ENCODE results near the gene TGFBR3L.
"Not testable (repeated sequence)": the region's sequence is repeated elsewhere in the genome, so short reads cannot be mapped to it uniquely, and the experiment has no call there.

TGFBR3L gene

GRCh38 chr19:7918615-7919421 is 4.2 kb downstream of the TGFBR3L start:
- no peak for DNase-seq

GRCh38 chr19:7919610-7920518 is 5.2 kb downstream of the TGFBR3L start, which contains the start of gene SNAPC2:
SNAPC2 (plus strand) TSS chr19:7920338; CDS start chr19:7920367, 29 bp downstream.
- DNase-seq: peak; percentile 97

GRCh38 chr19:7920519-7921301 is 6.1 kb downstream of the TGFBR3L start:
- peak; percentile 98 for DNase-seq

- no peak for DNase-seq
Measured at GRCh38 chr19:7921302-7921966, 6.8 kb downstream of the TGFBR3L start.

- no peak for DNase-seq
Measured at GRCh38 chr19:7921967-7922835, 7.6 kb downstream of the TGFBR3L start.

- no peak for DNase-seq
Measured at GRCh38 chr19:7922836-7923195, 8.2 kb downstream of the TGFBR3L start.

DNA sequence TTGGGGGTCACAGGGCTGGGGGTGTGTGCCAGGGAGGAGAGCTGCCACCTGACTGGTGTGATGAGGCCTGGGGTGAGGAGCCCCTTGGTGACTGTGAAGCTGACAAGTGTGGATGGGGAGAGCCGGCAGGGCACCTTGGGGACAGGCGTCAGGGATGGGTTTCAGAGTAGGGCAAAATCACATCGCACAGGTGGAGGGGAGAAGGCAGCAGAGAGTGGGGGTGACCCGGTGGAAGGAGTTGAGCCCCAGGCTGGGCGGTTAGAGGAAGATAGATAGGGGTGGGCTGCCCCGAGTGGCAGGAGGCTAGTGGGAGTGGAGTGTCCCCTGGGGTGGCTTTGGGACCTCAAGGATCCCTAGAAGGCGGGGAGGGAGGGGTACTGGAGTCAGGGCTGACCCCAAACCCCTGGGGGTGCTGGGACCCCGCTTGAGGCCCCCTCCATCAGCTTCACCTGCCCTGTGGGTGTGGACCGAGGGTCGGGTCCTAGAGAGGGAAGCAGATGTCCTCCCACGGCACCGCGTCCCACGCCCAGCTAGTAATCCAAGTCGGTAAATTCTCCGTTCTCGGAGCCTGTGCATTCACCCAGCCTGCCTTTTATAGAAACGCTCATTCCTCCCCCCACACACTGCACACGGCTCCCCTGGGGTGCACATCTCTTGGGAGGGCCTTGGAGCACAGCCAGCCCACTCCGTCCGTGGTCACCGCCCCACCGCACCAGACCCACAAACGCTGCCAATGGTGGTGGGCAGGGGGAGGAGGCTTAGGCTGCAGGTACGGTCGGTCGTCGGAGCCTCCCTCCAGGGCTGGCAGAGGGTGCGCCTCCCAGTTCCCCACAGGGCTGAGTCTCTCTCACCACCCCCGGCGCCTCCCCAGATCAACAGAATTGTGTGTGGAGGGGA is 8.9 kb downstream of the TGFBR3L start:
- DNase-seq: no peak

GRCh38 chr19:7924241-7924640 is 9.6 kb downstream of the TGFBR3L start:
- no peak for DNase-seq

DNA sequence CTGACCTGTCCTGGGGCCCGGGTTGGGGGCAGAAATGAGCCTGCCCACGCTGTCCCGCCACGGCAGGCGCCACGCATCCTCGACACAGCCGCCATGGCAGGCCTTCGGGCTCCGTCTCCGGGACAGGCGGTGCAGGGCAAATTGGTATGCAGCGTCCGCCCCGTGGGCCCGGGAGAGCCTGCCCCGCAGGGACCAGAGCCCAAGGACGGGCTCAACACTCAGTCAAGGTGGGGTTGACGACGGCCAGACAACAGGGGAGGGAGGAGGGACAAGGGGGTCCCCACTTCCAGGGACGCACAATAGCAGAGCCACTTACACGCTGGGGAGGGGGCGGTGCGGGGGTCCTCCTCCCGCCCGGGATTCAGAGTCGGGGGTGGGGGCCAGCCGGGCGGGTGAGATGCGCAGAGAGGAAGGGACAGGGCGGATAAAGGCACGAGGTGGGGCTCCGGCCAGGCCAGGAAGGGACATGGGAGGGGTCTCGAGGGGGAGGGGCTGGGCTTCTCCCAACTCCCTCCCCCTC is 10.1 kb downstream of the TGFBR3L start:
- DNase-seq: no peak

DNA sequence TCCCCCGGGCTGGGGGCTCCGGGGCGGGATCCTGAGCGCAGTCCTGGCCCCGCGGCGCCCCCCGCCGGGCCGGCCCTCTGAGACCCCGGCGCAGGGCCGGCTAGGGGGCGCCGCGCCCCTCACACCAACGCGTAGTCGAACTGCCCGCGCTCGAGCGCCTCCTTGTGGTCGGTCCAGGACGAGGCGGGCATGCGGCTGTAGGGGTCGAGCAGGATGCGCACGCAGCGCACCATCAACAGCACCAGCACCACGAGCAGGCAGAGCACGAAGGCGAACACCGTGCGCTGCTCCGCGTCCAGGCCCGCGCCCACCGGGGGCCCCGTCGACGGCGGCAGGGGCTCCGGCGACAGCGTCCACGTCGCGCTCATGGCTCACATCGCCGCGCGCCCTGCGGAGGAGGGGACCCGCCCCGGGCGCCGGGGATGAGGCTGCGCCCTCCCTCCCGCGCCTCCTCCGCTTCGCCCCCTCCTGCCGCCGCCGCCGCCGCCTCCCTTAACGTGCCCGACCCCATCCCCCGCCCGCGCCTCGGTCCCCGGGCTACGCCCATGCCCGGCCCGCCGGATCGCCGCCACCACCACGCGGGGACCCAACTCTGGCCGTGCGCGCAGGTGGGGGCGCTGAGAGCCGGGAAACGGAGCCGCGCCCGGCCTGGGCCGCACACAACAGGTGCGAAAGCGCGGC is 10.7 kb downstream of the TGFBR3L start:
- DNase-seq: peak; percentile 81

GRCh38 chr19:7926021-7926726 is 11.5 kb downstream of the TGFBR3L start, which contains the start of gene CTXN1:
CTXN1 (minus strand) TSS chr19:7926135; CDS start chr19:7925538, 597 bp downstream.
- peak; percentile 79 for DNase-seq

DNA sequence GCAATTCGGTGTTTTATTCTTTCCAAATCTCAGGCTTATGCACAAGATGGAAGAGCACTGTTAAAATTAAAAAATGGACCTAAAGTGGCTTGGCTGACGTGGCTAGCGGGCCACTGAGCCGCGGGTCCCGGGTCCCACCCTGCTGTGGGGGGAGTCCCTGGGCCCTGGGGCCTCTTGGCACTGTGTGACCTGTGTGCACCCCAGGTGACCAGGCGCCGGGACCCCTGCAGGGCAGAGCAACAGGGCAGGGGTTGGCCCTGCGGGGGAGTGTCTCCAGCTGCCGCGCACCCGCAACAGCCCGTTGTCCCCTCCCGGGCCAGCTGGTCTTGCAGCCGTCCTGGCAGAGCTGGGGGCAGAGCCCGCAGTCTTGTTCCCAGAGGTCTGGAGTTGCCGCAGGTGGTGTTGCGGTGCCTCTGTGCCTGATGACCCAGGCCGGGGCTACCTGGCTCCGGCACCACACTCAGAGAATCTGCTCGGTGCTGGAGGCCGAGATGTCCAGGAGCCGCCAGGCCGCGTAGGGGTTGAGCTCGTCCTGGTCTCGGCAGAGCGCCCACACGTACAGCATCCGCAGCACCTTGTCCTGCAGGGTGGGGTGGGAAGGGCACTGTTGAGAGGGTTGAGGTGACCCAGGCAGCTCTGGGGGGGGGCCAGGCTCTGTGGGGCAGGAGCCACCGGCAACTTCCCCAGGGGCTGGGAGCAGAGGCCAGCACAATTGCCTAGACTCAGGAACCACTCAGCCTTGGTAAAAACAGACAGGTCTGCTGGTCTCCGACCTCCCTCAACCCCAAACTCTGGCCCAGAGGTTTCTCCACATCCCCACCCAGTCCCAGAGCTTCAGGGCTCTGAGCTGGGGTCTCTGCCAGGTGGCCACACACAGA is 12.3 kb downstream of the TGFBR3L start:
- DNase-seq: no peak

GRCh38 chr19:7927605-7928333 is 13.1 kb downstream of the TGFBR3L start:
- DNase-seq: no peak

DNA sequence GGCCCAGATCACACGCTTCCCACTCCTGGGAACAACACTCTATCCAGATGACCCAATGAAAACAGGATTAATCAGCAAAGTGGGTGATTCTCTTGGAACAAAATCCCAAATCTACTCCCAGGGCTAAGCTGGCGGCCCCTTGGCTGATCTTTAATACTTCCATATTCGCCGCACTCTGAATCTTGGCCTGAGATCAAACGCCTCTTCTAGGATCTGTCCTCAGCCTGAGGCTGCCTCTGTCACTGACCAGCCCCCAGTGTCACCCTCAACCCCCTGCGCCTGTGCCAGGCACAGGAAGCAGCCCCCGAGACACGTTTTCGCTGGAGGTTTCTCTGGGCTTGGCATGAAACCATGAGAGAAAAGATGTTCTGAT is 13.7 kb downstream of the TGFBR3L start:
- no peak for DNase-seq

DNA sequence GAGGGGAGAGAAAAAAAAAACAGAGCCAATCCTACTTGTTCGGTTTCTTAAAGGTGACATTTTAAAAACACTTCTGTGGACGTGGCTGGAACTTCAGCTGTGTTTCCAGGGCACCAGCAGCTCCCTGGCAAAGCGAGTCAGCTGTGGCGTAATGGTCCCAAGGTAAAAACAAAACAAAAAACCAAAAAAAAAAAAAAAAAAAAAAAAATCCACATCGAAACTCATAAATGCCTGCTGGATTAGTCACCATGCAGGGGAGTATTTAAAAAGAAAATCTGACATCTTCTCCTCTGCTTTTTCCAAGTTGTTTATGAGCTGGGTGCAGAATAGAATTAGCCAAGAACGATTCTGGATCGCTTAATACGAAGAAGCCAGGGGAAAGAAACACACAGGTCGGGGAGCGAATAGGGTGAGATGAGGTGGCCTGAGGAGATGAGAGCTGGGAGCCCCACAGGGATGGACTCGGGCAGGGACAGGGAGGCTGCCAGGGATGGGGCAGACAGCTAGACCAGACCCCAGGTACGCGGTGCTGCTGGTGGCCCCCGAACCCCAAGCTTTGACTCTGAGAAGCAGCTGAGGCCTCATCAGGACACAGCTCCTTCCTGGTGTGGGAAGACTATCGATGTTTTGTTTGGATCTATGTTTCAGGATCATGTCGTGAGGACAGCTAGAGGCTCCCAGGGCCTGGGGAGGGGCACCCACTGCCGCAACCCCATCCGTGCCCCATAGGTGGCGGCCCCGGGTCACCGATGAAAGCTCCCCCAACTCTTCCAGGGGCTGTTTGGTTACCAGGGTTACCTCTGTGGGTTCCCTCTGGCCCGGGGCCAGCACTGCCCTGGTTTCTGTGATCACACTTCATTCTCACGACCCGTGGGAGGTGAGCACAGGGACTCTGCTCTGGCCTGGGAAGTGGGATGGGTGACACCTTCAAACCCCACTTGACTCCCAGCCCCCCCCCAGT is 14.4 kb downstream of the TGFBR3L start:
- peak; percentile 65 for DNase-seq

DNA sequence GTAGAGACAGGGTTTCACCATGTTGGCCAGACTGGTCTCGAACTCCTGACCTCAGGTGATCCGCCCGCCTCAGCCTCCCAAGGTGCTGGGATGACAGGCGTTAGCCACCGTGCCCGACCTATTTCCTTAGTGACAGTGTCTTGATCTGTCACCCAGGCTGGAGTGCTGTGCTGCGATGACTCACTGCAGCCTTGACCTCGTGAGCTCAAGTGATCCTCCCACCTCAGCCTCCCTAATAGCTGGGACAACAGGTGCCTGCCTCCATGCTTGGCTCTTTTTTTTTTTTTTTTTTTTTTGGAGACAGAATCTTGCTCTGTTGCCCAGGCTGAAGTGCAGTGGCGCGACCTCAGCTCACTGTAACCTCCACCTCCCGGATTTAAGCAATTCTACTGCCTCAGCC is 15.4 kb downstream of the TGFBR3L start:
- DNase-seq: not testable (repeated sequence)
